HepG2 (cell line): Measurements from ENCODE around the gene FKBP14. TPM values are rescaled to one million over a fixed set of nuclear protein-coding genes. Genes with fewer than 3 reads are reported as not detected.

Experiments used
- ATAC-seq: fragments of 200-7000 bp; cut with Tn5 transposase; 3 replicates; pipeline ENCODE4 v1.9.1; 2020; ENCODE audit warnings: mild to moderate bottlenecking, moderate library complexity
- BruUV-seq: library from RNA; stranded (reverse); fragments of 400-500 nt; replicated peaks from 2 replicates; lab custom pipeline; 2021; lab: Mats Ljungman, UMichigan
- CTCF ChIA-PET: fragments of 300-600 bp; formaldehyde crosslinking; extraction: SDS; loops from one replicate; lab custom pipeline; 2021; ENCODE audit warnings: low total read pairs, inconsistent platforms, low intra/inter-chr PET ratio; lab: Yijun Ruan, JAX
- POLR2A ChIA-PET: fragments of 350-600 bp; sonication (Branson Sonifier 250); formaldehyde crosslinking; loops from one replicate; lab custom pipeline; 2020; ENCODE audit warnings: antibody characterized with exemption, inconsistent platforms; lab: Yijun Ruan, JAX
- DNase-seq: peaks from one replicate; pipeline ENCODE4 v3.0.0-alpha.2; 2015; ENCODE audit warnings: low spot score
- FAIRE-seq: peaks from 3 replicates; lab custom pipeline; 2011; peaks lifted over from hg19 to GRCh38; lab: Jason Lieb, UNC
- H2AFZ ChIP-seq: one replicate; pipeline ENCODE4 v1.6.1; 2011; ENCODE audit warnings: low read length, inconsistent platforms
- H3K27ac ChIP-seq: fragments of 300-600 bp; 3 replicates; pipeline ENCODE4 v1.8.0; 2011; ENCODE audit warnings: mixed run types, mild to moderate bottlenecking, mixed read lengths, low read length, inconsistent platforms; ENCODE audit not compliant: insufficient read depth; ENCODE audit errors: extremely low read length
- H3K27me3 ChIP-seq, 2 experiments: fragments of 200-600 bp in 1 of 2; 2 replicates in 1 of 2; 3 replicates in 1 of 2; pipeline versions ENCODE4 v1.6.0 to v1.8.0; 2011; ENCODE audit warnings: low read length in 2 of 2, mild to moderate bottlenecking in 2 of 2, moderate library complexity in 2 of 2, inconsistent platforms in 1 of 2; ENCODE audit not compliant: insufficient read depth in 2 of 2, control insufficient read depth in 1 of 2
- H3K36me3 ChIP-seq, 2 experiments: fragments of 200-600 bp in 1 of 2; replicated peaks in 1 of 2; 2 replicates in 1 of 2; 3 replicates in 1 of 2; pipeline versions ENCODE4 v1.5.1 to v1.8.0; 2011; ENCODE audit warnings: low read length in 2 of 2, inconsistent platforms in 1 of 2; ENCODE audit not compliant: insufficient read depth in 2 of 2, control insufficient read depth in 1 of 2
- H3K4me1 ChIP-seq: 2 replicates; pipeline ENCODE4 v1.5.1; 2012; ENCODE audit warnings: low read length, inconsistent platforms; ENCODE audit not compliant: insufficient read depth
- H3K4me2 ChIP-seq: 2 replicates; pipeline ENCODE4 v1.6.0; 2011; ENCODE audit warnings: low read depth, low read length, inconsistent platforms
- H3K4me3 ChIP-seq, 3 experiments: fragments of 200-600 bp in 1 of 3; sonication (generic), shearing (Covaris generic) in 1 of 3; replicated peaks in 1 of 3; 2 replicates each; pipeline ENCODE4 v1.5.1; 2011 to 2016; ENCODE audit warnings: low read length in 3 of 3, inconsistent platforms in 2 of 3, low read depth in 2 of 3, mild to moderate bottlenecking in 2 of 3, control low read depth in 1 of 3, mixed read lengths in 1 of 3; ENCODE audit not compliant: insufficient read depth in 1 of 3
- H3K79me2 ChIP-seq: one replicate; pipeline ENCODE4 v1.6.1; 2011; ENCODE audit warnings: low read length, inconsistent platforms; ENCODE audit not compliant: insufficient read depth
- H3K9ac ChIP-seq: 2 replicates; pipeline ENCODE4 v1.6.0; 2011; ENCODE audit warnings: mild to moderate bottlenecking, low read depth, low read length, inconsistent platforms; ENCODE audit not compliant: insufficient read depth
- H3K9me3 ChIP-seq: 2 replicates; pipeline ENCODE4 v1.5.1; 2012; ENCODE audit warnings: mild to moderate bottlenecking, low read length
- H4K20me1 ChIP-seq: 2 replicates; pipeline ENCODE4 v1.6.0; 2011; ENCODE audit warnings: inconsistent platforms, mild to moderate bottlenecking, low read length, moderate library complexity; ENCODE audit not compliant: insufficient read depth
- GPBP1L1 ChIP-seq: sonication (generic); formaldehyde crosslinking; IDR thresholded peaks from 2 replicates; pipeline ENCODE4 v1.5.0; 2020; ENCODE audit warnings: mild to moderate bottlenecking, missing genetic modification reagents
- HDAC2 ChIP-seq: sonication (generic); formaldehyde crosslinking; IDR thresholded peaks from 2 replicates; pipeline ENCODE4 v1.4.0; 2020; ENCODE audit warnings: missing genetic modification reagents
- ZBTB33 ChIP-seq: sonication (generic); formaldehyde crosslinking; IDR thresholded peaks from 2 replicates; pipeline ENCODE4 v1.4.0; 2020; ENCODE audit warnings: missing genetic modification reagents
- ZNF275 ChIP-seq: sonication (generic); formaldehyde crosslinking; IDR thresholded peaks from 2 replicates; pipeline ENCODE4 v1.8.0; 2022; ENCODE audit warnings: missing genetic modification reagents, mild to moderate bottlenecking, inconsistent platforms, borderline replicate concordance
- ZNF589 ChIP-seq: sonication (generic); formaldehyde crosslinking; conservative IDR thresholded peaks from 2 replicates; pipeline ENCODE4 v1.8.0; 2022; ENCODE audit warnings: mild to moderate bottlenecking, moderate library complexity, missing genetic modification reagents
- WGBS: methylation state at CpG from one replicate; pipeline ENCODE4 v1.1.6; 2017; ENCODE audit warnings: low lambda C conversion rate; 5-methylcytosine and 5-hydroxymethylcytosine counted together
- in situ Hi-C: cut with HindIII; loops from 2 replicates; pipeline ENCODE4 v1.10.0; 2017; ENCODE audit warnings: low pct_unique_long_range_greater_than_20kb; ENCODE audit not compliant: extremely low pct_ligation_motif_present
- intact Hi-C: fragments of 100-400 bp; cut with micrococcal nuclease; formaldehyde crosslinking; loops from one replicate; pipeline ENCODE4 v1.10.0; 2022; ENCODE audit not compliant: unreplicated experiment
- polyA plus RNA-seq, 8 experiments: library from polyadenylated mRNA; depleted of rRNA in 3 of 8; stranded (reverse) in 7 of 8; unstranded in 1 of 8; fragments of >200 nt; fragmentation: Illumina TruSeq in 4 of 8; extraction: Trizol in 4 of 8; gene quantifications; 2 replicates each; pipeline versions ENCODE4 v1.2.1 to v1.2.3, GENCODE V29; 2011 to 2016; ENCODE audit warnings: low read depth in 4 of 8, missing spikeins in 1 of 8, mixed read lengths in 1 of 8; ENCODE audit not compliant: insufficient read depth in 1 of 8
- total RNA-seq, 5 experiments: library from RNA; depleted of rRNA; stranded (reverse); fragments of >200 nt; fragmentation: Illumina TruSeq; extraction: Trizol; gene quantifications; 2 replicates each; pipeline ENCODE4 v1.2.3, GENCODE V29; 2016; ENCODE audit warnings: low read depth in 1 of 5

FKBP14 gene
- total and polyA plus RNA-seq, 2 of the 13 experiments (the other 11 are each of a cell fraction or from before 2014, with no cell fraction given): 20.0 to 32.3 TPM

- ChIA-PET POLR2A (interaction anchor here (1.0 kb wide), 1 partner anchor 9 kb away, joined by 3 read pairs; no protein-coding TSS in a partner anchor), CTCF (no interaction called here)
- ATAC-seq (no peak), FAIRE-seq (no peak), DNase-seq (no peak)
- no peak overlapping the region for H3K4me3 ChIP-seq
- no peak overlapping the region for H2AFZ ChIP-seq
- intact Hi-C loops: no loop called here
- no peak overlapping the region for H3K27ac ChIP-seq
- no peaks in the 10 kb centered on the region for H3K27me3 ChIP-seq
- no peak for TF ChIP-seq ZNF589 (CRISPR knock-in tag)
- 0 out of 2 replicates have a peak, but pooled peaks have one; percentile 10 for TF ChIP-seq ZBTB33 (CRISPR knock-in tag)
- 96% methylated on average over 12 of the region's 12 CpGs for WGBS
- no peaks in the 10 kb centered on the region for H3K4me1 ChIP-seq
- H4K20me1 ChIP-seq: peaks cover 29% of the 10 kb centered on the region
- H3K36me3 ChIP-seq: peaks cover 8 to 30% of the 10 kb centered on the region in 2 experiments
- no peak overlapping the region for H3K4me2 ChIP-seq
- no peak overlapping the region for H3K9ac ChIP-seq
- in situ Hi-C loops: no loop called here
- no TSS peak for BruUV-seq
- H3K79me2 ChIP-seq: peaks cover 46% of the 10 kb centered on the region
- H3K9me3 ChIP-seq: no peaks in the 10 kb centered on the region
These were observed 57.7 kb downstream of the FKBP14 start for GRCh38 chr7:29968683-29969395.

GRCh38 chr7:29965030-29965429, 61.5 kb downstream of the FKBP14 start:
- no peak for FAIRE-seq
- ChIA-PET POLR2A (no interaction called here), CTCF (no interaction called here)
- TF ChIP-seq GPBP1L1 (CRISPR knock-in tag): no peak
- TF ChIP-seq ZNF275 (CRISPR knock-in tag): no peak
- no peak for TF ChIP-seq HDAC2 (CRISPR knock-in tag)
- Histone ChIP-seq H3K9ac (no peak overlapping the region), H4K20me1 (peaks cover 8% of the 10 kb centered on the region), H3K4me3 (no peak overlapping the region), H3K36me3 (peaks cover 8 to 36% of the 10 kb centered on the region in 2 experiments), H3K27me3 (no peaks in the 10 kb centered on the region), H3K4me1 (no peaks in the 10 kb centered on the region; the same call in 1 of the 2 replicates), H3K9me3 (no peaks in the 10 kb centered on the region), H3K27ac (no peak overlapping the region), H3K4me2 (no peak overlapping the region), H3K79me2 (peaks cover 9% of the 10 kb centered on the region), H2AFZ (no peak overlapping the region)
- ATAC-seq: no peak
- BruUV-seq: no TSS peak
- DNase-seq: no peak
- 85% methylated on average over 3 of the region's 3 CpGs for WGBS
- in situ Hi-C loops (no loop called here), intact Hi-C loops (no loop called here)
